RPMI7951 (cell line): ENCODE results near the gene RECQL5. TPM values are rescaled to one million over a fixed set of nuclear protein-coding genes. Genes with fewer than 3 reads are reported as not detected.
"Not testable (repeated sequence)": the region's sequence is repeated elsewhere in the genome, so short reads cannot be mapped to it uniquely, and the experiment has no call there.

ENCODE experiments used
- DNase-seq: peaks from one replicate; pipeline ENCODE4 v3.0.0-alpha.2; 2012; ENCODE audit warnings: low read depth
- total RNA-seq: library from RNA; depleted of rRNA; stranded (reverse); fragments of >200 nt; shearing (Covaris generic); gene quantifications from 2 replicates; pipeline ENCODE4 v1.2.3, GENCODE V29; 2014; rRNA removed

RECQL5 gene
- total RNA-seq, 1 experiment from 2014 or later = 9.6 TPM

DNA sequence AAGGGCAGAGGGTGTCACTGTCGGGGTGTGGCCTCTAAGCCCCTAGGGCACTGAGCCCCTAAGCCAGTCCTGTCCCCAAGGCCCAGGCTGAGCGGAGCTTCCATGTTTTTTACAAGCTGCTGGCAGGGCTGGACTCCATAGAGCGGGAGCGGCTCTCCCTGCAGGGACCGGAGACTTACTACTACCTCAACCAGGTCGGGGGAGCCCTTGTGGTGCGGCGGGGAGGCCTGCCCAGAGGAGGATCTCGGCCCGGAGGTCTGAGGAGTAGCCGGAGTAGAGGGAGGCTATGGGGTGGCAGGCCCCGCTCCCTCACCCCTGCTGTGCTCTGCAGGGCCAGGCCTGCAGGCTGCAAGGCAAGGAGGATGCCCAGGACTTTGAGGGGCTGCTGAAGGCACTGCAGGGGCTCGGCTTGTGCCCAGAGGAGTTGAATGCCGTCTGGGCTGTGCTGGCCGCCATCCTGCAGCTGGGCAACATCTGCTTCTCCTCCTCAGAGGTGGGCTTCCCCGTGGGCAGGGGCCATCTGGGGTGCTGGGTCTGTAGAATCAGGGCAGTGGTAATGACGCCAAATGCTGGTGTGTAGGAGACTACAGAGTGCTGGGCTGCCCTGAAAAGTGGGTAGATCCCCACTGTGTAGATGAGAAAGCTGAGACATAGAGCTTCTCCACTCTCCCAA lies 74.5 kb downstream of the RECQL5 start:
- no peak for DNase-seq

- DNase-seq = no peak
These were observed 75.1 kb downstream of the RECQL5 start for GRCh38 chr17:75591722-75592302.

DNA sequence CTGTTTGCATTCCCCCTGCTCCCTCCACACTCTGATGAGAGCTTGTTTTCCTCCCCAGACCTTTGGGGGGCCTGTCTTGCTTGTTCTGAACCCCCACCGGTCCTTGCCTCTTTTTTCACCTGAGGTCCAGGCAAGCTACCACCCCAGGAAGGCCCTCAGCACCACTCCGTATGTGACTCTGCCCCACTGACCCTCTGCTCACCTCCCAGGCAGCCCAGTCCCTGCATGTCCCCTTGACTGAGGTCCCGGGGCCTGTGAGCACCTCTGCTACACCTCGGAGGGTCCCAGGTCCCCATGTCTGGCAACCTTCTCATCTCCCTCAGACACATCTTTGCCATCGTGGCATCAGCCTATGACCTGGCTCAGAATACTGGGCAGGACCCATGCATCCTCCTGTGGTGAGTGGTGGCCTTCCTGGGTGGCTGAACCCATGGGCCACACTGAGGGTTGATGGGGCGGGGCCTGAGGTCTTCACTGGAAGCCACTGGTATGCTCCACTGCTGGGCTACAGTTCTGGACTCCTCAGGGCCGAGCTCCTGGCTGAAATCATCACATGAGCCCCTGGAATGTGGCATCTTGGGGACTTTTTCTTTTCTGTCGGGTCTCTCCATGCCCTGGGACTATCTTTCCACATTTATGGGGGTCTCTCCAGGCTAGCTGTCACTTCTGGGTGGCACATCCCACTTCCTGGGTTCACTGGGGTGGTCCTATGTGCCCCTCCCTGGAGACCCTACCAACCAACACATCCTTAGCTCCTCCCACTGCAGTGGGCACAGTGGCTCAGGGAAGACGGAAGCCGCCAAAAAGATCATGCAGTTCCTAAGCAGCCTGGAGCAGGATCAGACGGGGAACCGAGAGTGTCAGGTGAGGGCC lies 75.9 kb downstream of the RECQL5 start:
- DNase-seq = no peak

DNA sequence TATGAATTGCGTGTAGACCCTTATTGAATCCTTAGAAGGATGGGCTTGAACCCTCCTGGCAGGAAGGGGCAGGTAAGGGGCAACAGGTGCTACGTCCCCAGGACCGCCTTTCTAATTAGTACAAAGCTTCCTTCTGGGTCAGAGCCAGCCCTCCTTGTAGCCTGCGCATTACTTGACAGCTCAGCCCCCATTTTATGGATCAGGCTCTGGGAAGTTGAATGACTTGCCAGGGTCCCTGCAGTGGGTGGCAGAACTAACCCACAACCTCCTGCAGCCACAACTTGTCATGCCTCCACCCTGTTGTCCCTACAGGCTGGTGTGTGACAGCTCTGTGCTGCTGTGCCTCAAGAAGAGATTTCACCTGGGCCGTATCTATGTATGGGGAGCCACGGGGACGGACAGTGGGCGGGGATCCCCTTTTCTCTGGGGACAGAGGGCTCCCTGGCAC lies 76.6 kb downstream of the RECQL5 start:
- DNase-seq = no peak

DNA sequence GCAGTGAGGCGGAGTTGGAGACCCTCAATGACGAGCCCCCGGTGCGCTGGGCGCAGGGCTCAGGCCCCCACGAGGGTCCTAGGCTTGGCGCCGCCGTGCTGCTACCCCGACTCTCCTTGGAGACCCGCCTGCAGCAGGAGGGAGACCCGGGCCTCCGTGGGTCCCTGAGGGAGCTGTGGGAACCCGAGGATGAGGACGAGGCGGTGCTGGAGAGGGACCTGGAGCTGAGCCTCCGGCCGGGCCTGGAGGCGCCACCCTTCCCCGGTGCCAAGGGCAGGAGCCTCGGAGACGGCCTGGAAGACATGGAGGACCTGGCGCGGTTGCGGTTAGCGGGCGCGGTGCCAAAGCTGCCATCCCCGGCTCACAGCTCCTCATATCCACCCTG lies 77.0 kb downstream of the RECQL5 start:
- DNase-seq = no peak

DNA sequence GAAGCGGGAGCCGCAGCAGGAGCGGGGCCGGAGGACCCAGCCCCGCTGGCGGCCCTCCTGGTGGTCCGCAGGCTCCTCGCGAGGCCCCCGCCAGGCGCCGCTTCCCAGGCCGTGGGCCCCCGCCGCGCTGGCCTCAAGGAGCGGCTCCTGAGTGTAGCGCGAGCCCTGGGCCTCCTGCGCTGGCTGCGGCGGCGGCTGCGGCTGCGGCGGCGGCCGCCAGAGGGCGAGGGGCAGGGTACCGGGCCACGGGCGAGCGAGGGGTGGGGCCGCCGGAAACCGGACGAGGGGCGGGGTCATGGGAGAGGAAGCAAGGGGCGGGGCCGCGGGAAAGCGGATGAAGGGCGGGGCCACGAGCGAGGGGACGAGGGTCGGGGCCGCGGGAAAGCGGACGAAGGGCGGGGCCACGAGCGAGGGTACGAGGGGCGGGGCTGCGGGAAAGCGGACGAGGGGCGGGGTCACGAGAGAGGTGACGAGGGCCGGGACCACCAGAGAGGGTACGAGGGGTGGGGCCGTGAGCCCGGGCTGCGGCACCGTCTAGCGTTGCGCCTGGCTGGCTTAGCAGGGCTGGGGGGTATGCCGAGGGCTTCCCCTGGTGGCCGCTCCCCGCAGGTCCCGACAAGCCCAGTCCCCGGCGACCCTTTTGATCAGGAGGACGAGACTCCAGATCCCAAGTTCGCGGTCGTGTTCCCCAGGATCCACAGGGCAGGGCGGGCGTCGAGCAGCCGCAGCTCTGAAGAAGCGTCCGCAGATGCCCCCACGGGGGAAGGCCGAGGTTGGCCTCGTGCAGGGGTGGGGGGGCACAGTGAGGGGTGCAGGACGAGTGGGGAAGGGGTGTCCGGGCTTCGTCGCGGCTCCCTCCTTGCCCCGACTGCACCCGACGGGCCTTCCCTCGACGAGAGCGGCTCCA lies 77.7 kb downstream of the RECQL5 start:
- peak; percentile 74 for DNase-seq

DNA sequence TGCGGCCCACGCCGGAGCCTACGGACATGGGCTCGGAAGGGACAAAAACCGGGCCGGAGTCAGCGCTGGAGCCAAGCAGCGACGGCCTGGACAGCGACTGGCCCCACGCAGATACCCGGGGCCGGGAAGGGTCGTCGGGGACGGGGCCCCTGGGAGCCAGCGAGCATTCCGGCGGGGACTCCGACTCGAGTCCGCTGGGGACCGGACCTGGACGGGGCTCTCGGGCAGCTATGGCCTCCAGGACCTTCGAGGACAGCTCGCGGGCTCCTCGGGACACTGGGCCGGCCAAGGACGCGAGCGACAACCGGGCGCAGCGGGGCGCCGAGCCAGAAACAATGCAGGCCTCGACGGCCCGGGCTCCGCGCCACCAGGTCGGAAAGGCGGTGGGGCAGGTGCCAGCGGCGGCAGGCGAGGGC lies 78.3 kb downstream of the RECQL5 start:
- no peak for DNase-seq

DNA sequence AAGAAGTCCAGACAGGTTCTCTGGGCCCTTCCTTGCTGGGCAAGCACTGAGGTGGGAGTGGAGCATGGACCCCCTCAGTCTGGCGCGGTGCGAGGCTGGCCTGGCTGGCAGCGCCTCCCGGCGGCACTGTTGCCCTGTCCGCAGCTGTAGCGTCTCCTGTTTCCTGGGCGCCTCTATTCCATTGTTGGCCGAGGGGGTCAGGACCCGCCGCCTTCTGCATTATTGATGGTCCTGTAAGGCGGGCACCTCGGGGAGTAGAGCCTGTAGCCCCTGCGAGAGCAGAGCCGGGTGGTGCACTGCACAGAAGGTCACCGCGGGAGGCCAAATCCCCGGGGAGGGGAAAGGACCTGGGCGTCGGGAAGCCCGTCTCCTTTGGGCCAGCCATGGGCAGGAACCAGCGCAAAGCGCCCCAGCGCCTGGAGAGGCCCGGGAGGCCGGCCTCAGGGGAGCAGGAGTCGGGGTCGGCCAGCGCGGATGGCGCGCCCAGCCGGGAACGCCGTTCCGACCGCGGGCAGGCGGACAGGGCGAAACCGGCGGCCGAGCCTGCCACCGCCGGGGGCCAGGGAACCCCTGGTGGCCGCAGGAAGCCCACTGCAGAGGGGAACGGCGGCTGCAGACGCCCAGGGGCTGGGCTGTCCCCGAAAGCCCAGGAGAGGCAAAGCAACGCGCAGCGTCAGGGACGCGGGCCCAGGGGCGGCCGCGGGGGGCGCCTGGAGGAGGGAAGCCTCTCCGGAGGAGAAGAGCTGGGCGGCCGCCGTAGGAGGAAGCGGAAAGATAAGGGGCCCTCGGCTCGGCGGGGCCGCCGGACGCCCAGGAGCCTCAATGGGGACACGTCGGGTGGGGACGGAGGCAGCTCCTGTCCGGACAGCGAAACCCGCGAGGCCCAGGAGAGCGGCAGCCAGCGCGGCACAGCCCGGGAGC lies 79.0 kb downstream of the RECQL5 start, which contains the start of gene MYO15B:
Gene MYO15B (plus strand): TSS at position 126 of the 921 bp plus-strand sequence. CDS start 258 bp downstream, at position 384.
- peak; percentile 6 for DNase-seq

DNA sequence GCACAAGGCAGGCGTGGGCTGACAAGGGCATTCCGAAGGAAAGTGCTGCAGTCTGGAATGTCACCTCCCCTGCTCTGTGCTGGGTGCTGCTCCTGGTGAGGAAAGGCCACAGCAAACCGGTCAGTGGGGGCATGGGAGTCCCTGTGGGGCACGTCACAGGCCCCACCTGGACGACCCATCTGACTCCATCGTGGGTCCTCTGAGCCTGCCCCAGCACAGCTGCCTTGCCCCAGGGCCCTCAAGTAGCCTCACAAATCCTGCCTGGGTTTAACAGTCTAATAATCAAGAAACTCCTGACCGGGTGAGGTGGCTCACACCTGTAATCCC lies 82.1 kb downstream of the RECQL5 start:
- no peak for DNase-seq

DNA sequence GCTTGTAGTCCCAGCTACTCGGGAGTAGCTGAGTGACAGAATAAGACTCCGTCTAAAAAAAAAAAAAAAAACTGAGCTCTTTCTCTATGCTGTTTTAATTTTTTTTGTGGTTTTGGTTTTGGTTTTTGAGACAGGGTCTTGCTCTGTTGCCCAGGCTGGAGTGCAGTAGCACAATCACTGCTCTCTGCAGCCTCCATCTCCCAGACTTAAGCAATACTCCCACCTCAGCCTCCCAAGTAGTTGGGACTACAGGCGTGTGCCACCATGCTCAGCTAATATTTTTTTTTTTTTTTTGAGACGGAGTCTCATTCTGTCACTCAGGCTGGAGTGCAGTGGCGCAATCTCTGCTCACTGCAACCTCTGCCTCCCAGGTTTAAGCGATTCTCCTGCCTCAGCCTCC lies 83.8 kb downstream of the RECQL5 start:
- DNase-seq = not testable (repeated sequence)

DNA sequence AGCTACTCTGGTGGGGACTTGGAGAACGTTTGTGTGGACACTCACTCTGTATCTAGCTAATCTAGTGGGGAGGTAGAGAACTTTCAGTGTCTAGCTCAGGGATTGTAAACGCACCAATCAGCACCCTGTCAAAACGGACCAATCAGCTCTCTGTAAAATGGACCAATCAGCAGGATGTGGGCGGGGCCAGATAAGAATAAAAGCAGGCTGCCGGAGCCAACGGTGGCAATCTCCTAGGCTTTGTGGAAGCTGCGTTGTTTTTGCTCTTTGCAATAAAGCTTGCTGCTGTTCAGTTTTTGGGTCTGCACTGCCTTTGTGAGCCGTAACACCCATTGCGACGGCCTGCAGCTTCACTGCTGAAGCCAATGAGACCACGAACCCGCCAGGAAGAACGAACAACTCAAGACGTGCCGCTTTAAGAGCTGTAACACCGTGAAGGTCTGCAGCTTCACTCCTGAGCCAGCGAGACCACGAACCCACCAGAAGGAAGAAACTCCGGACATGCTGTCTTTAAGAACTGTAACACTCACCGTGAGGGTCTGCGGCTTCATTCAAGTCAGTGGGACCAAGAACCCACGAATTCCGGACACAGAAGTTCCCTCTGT lies 85.7 kb downstream of the RECQL5 start:
- not testable (repeated sequence) for DNase-seq

Other genes starting within 250 kb of the RECQL5 start
- 12.1 and 15.4 TPM in 2 replicates for gene TMEM94, start 210.5 kb downstream of the RECQL5 start, total RNA-seq
- 4.2 and 5.5 TPM in 2 replicates for gene CASKIN2, start 151.6 kb downstream of the RECQL5 start, total RNA-seq
- gene TSEN54, start 150.6 kb downstream of the RECQL5 start, total RNA-seq = 11.2 and 11.9 TPM in 2 replicates
- gene LLGL2, start 141.5 kb downstream of the RECQL5 start, total RNA-seq = 0.49 and 1.2 TPM in 2 replicates
- gene MYO15B, start 79.4 kb downstream of the RECQL5 start, total RNA-seq = under 0.01 TPM in 1 of 2 replicates, not detected in the other
- gene SMIM5, start 33.7 kb downstream of the RECQL5 start, total RNA-seq = not detected in 2 replicates
- 68.9 and 81.3 TPM in 2 replicates for gene SAP30BP, start 184 bp upstream of the RECQL5 start, total RNA-seq
- gene ITGB4, start 54.3 kb upstream of the RECQL5 start, total RNA-seq = 0.36 and 0.39 TPM in 2 replicates
- gene GALK1, start 98.0 kb upstream of the RECQL5 start, total RNA-seq = 37.0 and 44.2 TPM in 2 replicates
- gene UNK, start 117.7 kb upstream of the RECQL5 start, total RNA-seq = 15.6 and 16.0 TPM in 2 replicates
- gene UNC13D, start 177.2 kb upstream of the RECQL5 start, total RNA-seq = 0.78 TPM in 1 of 2 replicates, not detected in the other
- 21.9 and 24.9 TPM in 2 replicates for gene WBP2, start 188.2 kb upstream of the RECQL5 start, total RNA-seq
- gene TRIM47, start 211.4 kb upstream of the RECQL5 start, total RNA-seq = 13.6 and 15.9 TPM in 2 replicates
- 8.5 and 14.4 TPM in 2 replicates for gene TRIM65, start 229.8 kb upstream of the RECQL5 start, total RNA-seq
- 25.4 and 36.3 TPM in 2 replicates for gene MRPL38, start 237.7 kb upstream of the RECQL5 start, total RNA-seq